Heart right ventricle (tissue), 16 donors: ENCODE measurements around the gene GPR33. TPM values are rescaled to one million over a fixed set of nuclear protein-coding genes. Genes with fewer than 3 reads are reported as not detected.

Source experiments
- ATAC-seq, 8 donors: fragments of 200-7000 bp; cut with Tn5 transposase; one replicate each; pipeline ENCODE4 v1.9.1; 2020; ENCODE audit warnings: mild to moderate bottlenecking in 8 of 8, moderate library complexity in 8 of 8, moderate number of reproducible peaks in 1 of 8
- DNase-seq, 2 donors: peaks; one replicate each; pipeline ENCODE4 v3.0.0-alpha.2; 2020
- H3K27ac ChIP-seq, 10 donors: fragments of 200-600 bp; sonication (generic) in 2 of 10; one replicate each; pipeline versions ENCODE4 v1.5.0 to v1.8.0; 2020 to 2022; ENCODE audit warnings: mild to moderate bottlenecking in 3 of 10
- H3K27me3 ChIP-seq, 7 donors: fragments of 200-600 bp; one replicate each; pipeline ENCODE4 v1.8.0; 2021 to 2022; ENCODE audit warnings: mild to moderate bottlenecking in 2 of 7
- H3K36me3 ChIP-seq, 9 donors: fragments of 200-600 bp; sonication (generic) in 1 of 9; one replicate each; pipeline versions ENCODE4 v1.5.0 to v1.8.0; 2020 to 2022; ENCODE audit warnings: mild to moderate bottlenecking in 2 of 9
- H3K4me1 ChIP-seq, 9 donors: fragments of 200-600 bp; sonication (generic) in 1 of 9; one replicate each; pipeline versions ENCODE4 v1.5.0 to v1.8.0; 2020 to 2022; ENCODE audit warnings: mild to moderate bottlenecking in 4 of 9
- H3K4me3 ChIP-seq, 10 donors: fragments of 200-600 bp; sonication (generic) in 2 of 10; one replicate each; pipeline versions ENCODE4 v1.5.0 to v1.8.0; 2020 to 2022; ENCODE audit warnings: mild to moderate bottlenecking in 7 of 10, moderate library complexity in 2 of 10
- H3K9me3 ChIP-seq, 11 donors: fragments of 200-600 bp in 10 of 11; sonication (generic) in 2 of 11; one replicate each; pipeline versions ENCODE4 v1.5.0 to v1.8.0; 2013 to 2022; ENCODE audit warnings: mild to moderate bottlenecking in 2 of 11, control low read depth in 1 of 11, moderate library complexity in 1 of 11
- intact Hi-C, 10 donors: fragments of 100-400 bp; cut with DNase I; formaldehyde crosslinking; loops; one replicate each; pipeline versions ENCODE4 v1.11.1 to v1.14.2; 2022
- polyA plus RNA-seq, 2 donors: library from polyadenylated mRNA; stranded (reverse); fragments of 200-250 nt; gene quantifications; one replicate each; pipeline ENCODE4 v1.2.3, GENCODE V29; 2013
- total RNA-seq, 10 donors: library from RNA; stranded (reverse); fragmentation: NEBNext Ultra II Directional in 3 of 10; extraction: Animal tissue kit (Norgen Biotek cat#: 25700) in 3 of 10; gene quantifications; one replicate each; pipeline versions ENCODE4 v1.2.1 to v1.2.4, GENCODE V29; 2021 to 2023
- TF ChIP-seq, protein P1 (sequence below), 9 donors: fragments of 200-600 bp; sonication (generic) in 2 of 9; IDR thresholded peaks; one replicate each; pipeline versions ENCODE4 v1.5.0 to v1.8.0; 2021 to 2022; ENCODE audit warnings: antibody characterized with exemption in 9 of 9, mild to moderate bottlenecking in 5 of 9, moderate library complexity in 1 of 9
- donor health status: Arrhythmogenic right ventricular cardiomyopathy.
- donor health status: ischemic (EF 13 %, LVEDD 7.1; RV severe dilation, severe dysfunction).
- donor health status: healthy with polysubstance abuse.
- donor health status: DM: no; HTN: yes; CAD: no.
- donor health status: DM: no; HTN: no; CAD: no.
- donor health status: ischemic (EF 25% LVEDD 6.9; RV normal size, moderate dysfunction).
- donor health status: ischemic (EF 25% LVEDD 5.7; RV mildly dilated, moderate dysfunction).
- donor health status: healthy.
- donor health status: DM: yes; HTN: yes; CAD: no.
- donor health status: Ischemic cardiomyopathy.
- donor health status: ischemic (EF 35%, LVEDD 5.7; RV mildly dilated, moderate dysfunction).
- donor health status: nonischemic (EF 11% LVEDD 7.7; RV severe dilation, severe dysfunction).
- donor health status: DM: yes; HTN: yes; CAD: no.
- donor health status: PGD.
- donor health status: ischemic (EF 29% LVEDD 5.4; RV normal size, mild dysfunction).
- donor health status: nonischemic (EF 23%, LVEDD 6.1; RV moderate dilation, normal function).

The GPR33 gene
- total and polyA plus RNA-seq, 12 donors = not detected

DNA sequence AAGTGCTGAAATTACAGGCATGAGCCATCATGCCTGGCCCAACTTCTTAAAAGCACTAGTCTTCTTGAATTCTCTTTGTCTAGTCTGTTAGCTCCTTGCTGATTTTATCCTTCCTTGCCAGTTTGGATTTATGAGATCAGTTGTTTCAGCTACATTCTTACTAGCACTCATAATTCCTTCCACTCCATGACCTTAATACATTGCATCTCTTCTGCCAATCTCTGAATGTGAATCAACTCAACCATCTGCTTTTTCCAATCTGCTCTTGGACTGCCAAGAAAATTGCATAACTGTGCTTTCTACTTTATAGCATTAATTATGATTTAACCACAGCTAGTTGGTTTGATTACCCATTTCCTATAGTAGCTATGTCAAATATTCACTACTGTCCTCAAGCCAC is 52.6 kb downstream of the GPR33 start:
- H3K27ac ChIP-seq = peak overlapping the region in 6 of 10 donors; percentile 23 to 72 (median 49)
- ATAC-seq (peak in 6 of 8 donors; percentile 47 to 92 (median 70)), DNase-seq (no peak)
- no peaks in the 10 kb centered on the region for H3K27me3 ChIP-seq
- TF ChIP-seq, protein P1, sequence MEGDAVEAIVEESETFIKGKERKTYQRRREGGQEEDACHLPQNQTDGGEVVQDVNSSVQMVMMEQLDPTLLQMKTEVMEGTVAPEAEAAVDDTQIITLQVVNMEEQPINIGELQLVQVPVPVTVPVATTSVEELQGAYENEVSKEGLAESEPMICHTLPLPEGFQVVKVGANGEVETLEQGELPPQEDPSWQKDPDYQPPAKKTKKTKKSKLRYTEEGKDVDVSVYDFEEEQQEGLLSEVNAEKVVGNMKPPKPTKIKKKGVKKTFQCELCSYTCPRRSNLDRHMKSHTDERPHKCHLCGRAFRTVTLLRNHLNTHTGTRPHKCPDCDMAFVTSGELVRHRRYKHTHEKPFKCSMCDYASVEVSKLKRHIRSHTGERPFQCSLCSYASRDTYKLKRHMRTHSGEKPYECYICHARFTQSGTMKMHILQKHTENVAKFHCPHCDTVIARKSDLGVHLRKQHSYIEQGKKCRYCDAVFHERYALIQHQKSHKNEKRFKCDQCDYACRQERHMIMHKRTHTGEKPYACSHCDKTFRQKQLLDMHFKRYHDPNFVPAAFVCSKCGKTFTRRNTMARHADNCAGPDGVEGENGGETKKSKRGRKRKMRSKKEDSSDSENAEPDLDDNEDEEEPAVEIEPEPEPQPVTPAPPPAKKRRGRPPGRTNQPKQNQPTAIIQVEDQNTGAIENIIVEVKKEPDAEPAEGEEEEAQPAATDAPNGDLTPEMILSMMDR (IDR thresholded peaks at IDR 0.05) = no peak
- intact Hi-C loops = no loop called here
- no peak overlapping the region for H3K4me3 ChIP-seq
- peaks cover 0 to 10% (median 0%) of the 10 kb centered on the region in 11 donors for H3K9me3 ChIP-seq
- peaks cover 0 to 7% (median 0%) of the 10 kb centered on the region in 9 donors for H3K4me1 ChIP-seq
- peaks cover 0 to 10% (median 0%) of the 10 kb centered on the region in 9 donors for H3K36me3 ChIP-seq

Other genes with a start within 250 kb of the GPR33 start
- 10 to 100 TPM; 39.7 to 55.1 (median 46.2) TPM for gene HEATR5A, start 67.5 kb downstream of the GPR33 start, total RNA-seq
- 10 to 100 TPM; 17.0 to 65.0 TPM for gene HEATR5A, start 67.5 kb downstream of the GPR33 start, polyA plus RNA-seq
- gene DTD2, start 30.5 kb downstream of the GPR33 start, total RNA-seq = 1 to 10 TPM; 4.2 to 9.5 (median 6.6) TPM
- 1 to 10 TPM; 4.2 to 5.3 TPM for gene DTD2, start 30.5 kb downstream of the GPR33 start, polyA plus RNA-seq
- 10 to 100 TPM; 19.3 to 32.0 (median 24.7) TPM for gene NUBPL, start 73.4 kb upstream of the GPR33 start, total RNA-seq
- 1 to 10 TPM; 4.0 to 5.3 TPM for gene NUBPL, start 73.4 kb upstream of the GPR33 start, polyA plus RNA-seq